H1 (cell line): ENCODE results near the gene PRKCA. TPM values are rescaled to one million over a fixed set of nuclear protein-coding genes. Genes with fewer than 3 reads are reported as not detected.

Experiments
- CTCF ChIA-PET: fragments of 300-600 bp; sonication (Branson Sonifier 250); formaldehyde crosslinking; loops from one replicate; lab custom pipeline; 2021; ENCODE audit not compliant: partially characterized antibody; lab: Charles Lee
- POLR2A ChIA-PET: fragments of 300-600 bp; sonication (Branson Sonifier 250); formaldehyde crosslinking; loops from one replicate; lab custom pipeline; 2021; ENCODE audit warnings: inconsistent platforms; ENCODE audit not compliant: partially characterized antibody; lab: Charles Lee
- DNase-seq, 2 experiments: peaks; one replicate each; pipeline versions ENCODE4 v3.0.0 to v3.0.0-alpha.2; 2010 to 2022; ENCODE audit warnings: low spot score in 2 of 2, low read depth in 1 of 2, mixed read lengths in 1 of 2
- FAIRE-seq: peaks from 2 replicates; lab custom pipeline; 2011; peaks lifted over from hg19 to GRCh38; lab: Jason Lieb, UNC
- H2AFZ ChIP-seq: 2 replicates; pipeline ENCODE4 v1.8.1; 2012; ENCODE audit warnings: low read length, inconsistent platforms
- H2AK5ac ChIP-seq: 2 replicates; pipeline ENCODE4 v1.6.1; 2013; ENCODE audit warnings: low read depth, low read length
- H2BK120ac ChIP-seq: replicated peaks from 2 replicates; pipeline ENCODE3; 2013; ENCODE audit warnings: low read depth, low read length, inconsistent platforms
- H2BK12ac ChIP-seq: 2 replicates; pipeline ENCODE4 v1.6.1; 2013; ENCODE audit warnings: low read depth, low read length
- H2BK15ac ChIP-seq: 2 replicates; pipeline ENCODE4 v1.6.1; 2013; ENCODE audit warnings: low read length
- H2BK20ac ChIP-seq: 2 replicates; pipeline ENCODE4 v1.6.1; 2013; ENCODE audit warnings: low read length
- H2BK5ac ChIP-seq: 2 replicates; pipeline ENCODE4 v1.6.1; 2013; ENCODE audit warnings: low read depth, low read length
- H3K14ac ChIP-seq: 2 replicates; pipeline ENCODE4 v1.6.1; 2013; ENCODE audit warnings: inconsistent platforms; ENCODE audit not compliant: insufficient read length
- H3K18ac ChIP-seq: 2 replicates; pipeline ENCODE4 v1.6.1; 2013; ENCODE audit warnings: low read length; ENCODE audit errors: extremely low read depth
- H3K23ac ChIP-seq: 2 replicates; pipeline ENCODE4 v1.6.1; 2013; ENCODE audit warnings: inconsistent platforms; ENCODE audit not compliant: insufficient read length
- H3K23me2 ChIP-seq: 2 replicates; pipeline ENCODE4 v1.6.1; 2013; ENCODE audit warnings: low read depth, low read length
- H3K27ac ChIP-seq: 2 replicates; pipeline ENCODE4 v1.6.1; 2011; ENCODE audit warnings: low read depth, low read length, inconsistent platforms
- H3K27me3 ChIP-seq, 4 experiments: replicated peaks in 1 of 4; 1 replicate in 1 of 4; 2 replicates in 3 of 4; pipeline versions ENCODE4 v1.6.1 to v1.8.1; 2011 to 2013; ENCODE audit warnings: low read length in 3 of 4, mild to moderate bottlenecking in 3 of 4, inconsistent platforms in 2 of 4, mixed read lengths in 2 of 4, moderate library complexity in 1 of 4; ENCODE audit not compliant: control insufficient read depth in 3 of 4, insufficient read depth in 3 of 4; ENCODE audit errors: extremely low read depth in 1 of 4
- H3K36me3 ChIP-seq, 4 experiments: 2 replicates each; pipeline versions ENCODE4 v1.6.1 to v1.8.1; 2011 to 2013; ENCODE audit warnings: mild to moderate bottlenecking in 4 of 4, low read length in 3 of 4, moderate library complexity in 2 of 4, control low read depth in 1 of 4, inconsistent platforms in 1 of 4; ENCODE audit not compliant: insufficient read depth in 4 of 4, control insufficient read depth in 2 of 4
- H3K4ac ChIP-seq: replicated peaks from 2 replicates; pipeline ENCODE3; 2013; ENCODE audit warnings: low read length, low read depth, mixed read lengths, inconsistent platforms; ENCODE audit not compliant: insufficient read length
- H3K4me1 ChIP-seq, 4 experiments: replicated peaks in 1 of 4; 1 replicate in 1 of 4; 2 replicates in 3 of 4; pipeline versions ENCODE4 v1.6.1 to v1.8.1; 2011 to 2013; ENCODE audit warnings: low read length in 3 of 4, inconsistent platforms in 2 of 4, mixed read lengths in 1 of 4; ENCODE audit not compliant: insufficient read depth in 4 of 4, control insufficient read depth in 3 of 4
- H3K4me2 ChIP-seq, 2 experiments: 2 replicates each; pipeline versions ENCODE4 v1.6.1 to v1.8.1; 2011 to 2013; ENCODE audit warnings: low read depth in 2 of 2, low read length in 2 of 2, control low read depth in 1 of 2, inconsistent platforms in 1 of 2, mild to moderate bottlenecking in 1 of 2; ENCODE audit not compliant: insufficient read depth in 1 of 2
- H3K4me3 ChIP-seq, 4 experiments: fragments of 200-600, 300-600 bp in 1 of 4; sonication (generic), shearing (Covaris generic), sonication (Bioruptor Twin) in 1 of 4; 2 replicates each; pipeline versions ENCODE4 v1.5.1 to v1.8.1; 2011 to 2016; ENCODE audit warnings: low read length in 4 of 4, low read depth in 3 of 4, control low read depth in 2 of 4, inconsistent platforms in 2 of 4, mild to moderate bottlenecking in 2 of 4, mixed read lengths in 1 of 4, moderate library complexity in 1 of 4; ENCODE audit not compliant: insufficient read depth in 2 of 4; ENCODE audit errors: extremely low read depth in 1 of 4
- H3K56ac ChIP-seq: replicated peaks from 2 replicates; pipeline ENCODE3; 2013; ENCODE audit warnings: low read depth, mild to moderate bottlenecking, mixed read lengths, low read length, inconsistent platforms; ENCODE audit not compliant: insufficient read length
- H3K79me1 ChIP-seq: 2 replicates; pipeline ENCODE4 v1.6.1; 2013; ENCODE audit warnings: low read depth, low read length, control low read depth
- H3K79me2 ChIP-seq, 2 experiments: 2 replicates each; pipeline versions ENCODE4 v1.6.1 to v1.8.1; 2012 to 2013; ENCODE audit warnings: low read length in 2 of 2, mild to moderate bottlenecking in 2 of 2, inconsistent platforms in 1 of 2; ENCODE audit not compliant: insufficient read depth in 2 of 2, control insufficient read depth in 1 of 2
- H3K9ac ChIP-seq, 4 experiments: replicated peaks in 1 of 4; 1 replicate in 1 of 4; 2 replicates in 3 of 4; pipeline versions ENCODE4 v1.6.1 to v1.8.1; 2011 to 2013; ENCODE audit warnings: low read depth in 3 of 4, low read length in 3 of 4, control low read depth in 2 of 4, mild to moderate bottlenecking in 2 of 4, moderate library complexity in 2 of 4, inconsistent platforms in 1 of 4; ENCODE audit errors: extremely low read depth in 1 of 4
- H3K9me3 ChIP-seq, 2 experiments: 2 replicates each; pipeline versions ENCODE4 v1.6.1 to v1.8.1; 2012 to 2013; ENCODE audit warnings: mild to moderate bottlenecking in 2 of 2, moderate library complexity in 2 of 2, control low read depth in 1 of 2, inconsistent platforms in 1 of 2, low read depth in 1 of 2, low read length in 1 of 2, mixed read lengths in 1 of 2; ENCODE audit not compliant: insufficient read depth in 2 of 2
- H4K20me1 ChIP-seq, 2 experiments: replicated peaks in 1 of 2; 2 replicates each; pipeline versions ENCODE3 to v1.8.1; 2011 to 2013; ENCODE audit warnings: inconsistent platforms in 2 of 2, low read length in 2 of 2, mild to moderate bottlenecking in 1 of 2; ENCODE audit not compliant: insufficient read depth in 2 of 2, control insufficient read depth in 1 of 2
- H4K5ac ChIP-seq: 2 replicates; pipeline ENCODE4 v1.6.1; 2013; ENCODE audit warnings: low read length, low read depth, mixed read lengths, inconsistent platforms; ENCODE audit not compliant: insufficient read length
- H4K8ac ChIP-seq: 2 replicates; pipeline ENCODE4 v1.8.0; 2013; ENCODE audit warnings: mild to moderate bottlenecking, moderate library complexity, low read length, inconsistent platforms; ENCODE audit not compliant: insufficient read depth; ENCODE audit errors: extremely low read depth
- H4K91ac ChIP-seq: replicated peaks from 2 replicates; pipeline ENCODE3; 2013; ENCODE audit warnings: low read length, mixed read lengths, inconsistent platforms; ENCODE audit not compliant: insufficient read length
- SAP30 ChIP-seq: fragments of 300-600 bp; sonication (generic); IDR thresholded peaks from 2 replicates; pipeline ENCODE4 v1.7.1; 2012; ENCODE audit warnings: low read length, moderate library complexity, mild to moderate bottlenecking, inconsistent platforms; ENCODE audit not compliant: insufficient read depth, insufficient replicate concordance
- WGBS, 2 experiments: shearing (Covaris generic) in 1 of 2; methylation state at CpG; one replicate each; pipeline versions ENCODE4 v1.1.6 to v1.1.7; 2013 to 2015; ENCODE audit warnings: low lambda C conversion rate in 2 of 2, mixed read lengths in 2 of 2, inconsistent platforms in 1 of 2, low coverage in 1 of 2, missing lambda C conversion rate in 1 of 2; ENCODE audit not compliant: insufficient replicate concordance in 2 of 2, insufficient coverage in 1 of 2, insufficient read length in 1 of 2; ENCODE audit errors: extremely low coverage in 1 of 2, missing lambda C conversion rate in 1 of 2; 5-methylcytosine and 5-hydroxymethylcytosine counted together
- polyA plus RNA-seq, 7 experiments: library from polyadenylated mRNA; depleted of rRNA in 3 of 7; stranded (reverse) in 5 of 7; unstranded in 2 of 7; fragments of >200 nt in 5 of 7; fragments of 200-250 nt in 2 of 7; gene quantifications; 1 replicate in 5 of 7; 2 replicates in 1 of 7; 4 replicates in 1 of 7; pipeline versions ENCODE4 v1.2.1 to v1.2.3, GENCODE V29; 2011 to 2013; ENCODE audit warnings: missing spikeins in 2 of 7, mixed read lengths in 2 of 7
- total RNA-seq: library from RNA; stranded (reverse); fragmentation: NEBNext Ultra II Directional; extraction: Animal tissue kit (Norgen Biotek cat#: 25700); gene quantifications from 2 replicates; pipeline ENCODE4 v1.2.1, GENCODE V29; 2021

Gene PRKCA
- total and polyA plus RNA-seq, 2 of the 8 experiments (the other 6 are each of a cell fraction or from before 2014, with no cell fraction given), result 5.8 to 17.8 TPM

DNA sequence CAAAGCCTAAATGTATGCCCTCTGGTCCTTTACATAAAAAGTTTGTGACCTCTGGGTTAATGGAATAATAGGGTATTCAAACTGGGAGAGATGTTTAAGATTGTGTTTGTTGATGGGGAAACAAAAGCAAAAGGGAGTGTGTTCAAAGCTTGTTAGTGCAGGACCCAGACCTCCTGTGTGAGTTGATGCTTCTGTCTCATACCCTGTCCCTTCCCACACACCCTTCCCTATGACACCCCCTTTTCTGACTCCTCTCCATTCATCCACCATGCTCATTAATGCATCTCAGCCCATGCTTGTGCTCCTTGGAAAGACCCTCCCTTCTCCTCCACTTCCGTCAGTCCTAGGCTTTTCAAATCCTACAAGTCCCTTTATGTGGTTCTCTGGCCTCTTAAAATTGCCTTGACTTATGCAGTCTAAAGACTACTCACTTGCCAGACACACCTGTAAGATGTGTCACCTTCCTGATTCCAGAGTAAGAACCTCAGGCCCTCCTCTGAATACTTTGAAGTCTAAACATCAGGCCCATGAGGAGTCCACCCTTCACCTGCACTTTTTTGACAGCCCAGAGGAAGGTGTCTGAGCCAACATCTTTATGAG, 404.5 kb downstream of the PRKCA start:
- CTCF ChIA-PET, result interaction anchor here (0.7 kb wide), 1 partner anchor 531 kb away, joined by 5 read pairs; no protein-coding TSS in a partner anchor
- Histone ChIP-seq H2AK5ac (no peak overlapping the region), H3K36me3 (no peaks in the 10 kb centered on the region), H4K20me1 (no peaks in the 10 kb centered on the region), H2BK120ac (no peak overlapping the region), H2BK5ac (no peak overlapping the region), H4K5ac (no peak overlapping the region), H3K4ac (no peak overlapping the region), H3K9ac (no peak overlapping the region), H4K91ac (no peak overlapping the region), H3K4me1 (peaks cover 0 to 8% (median 4%) of the 10 kb centered on the region in 4 experiments; a peak in 4 of 7 replicates), H3K9me3 (no peaks in the 10 kb centered on the region), H3K79me1 (no peaks in the 10 kb centered on the region), H2BK12ac (no peak overlapping the region), H2BK15ac (no peak overlapping the region), H3K4me3 (no peak overlapping the region), H3K18ac (no peak overlapping the region), H3K79me2 (no peaks in the 10 kb centered on the region), H3K27me3 (no peaks in the 10 kb centered on the region), H2AFZ (no peak overlapping the region), H3K56ac (no peak overlapping the region), H3K4me2 (no peak overlapping the region), H4K8ac (no peak overlapping the region), H3K27ac (no peak overlapping the region), H3K14ac (no peak overlapping the region), H3K23ac (no peak overlapping the region), H2BK20ac (0 out of 2 replicates have a peak overlapping the region, but pooled peaks have one; percentile 21), H3K23me2 (no peaks in the 10 kb centered on the region)
- WGBS, 2 experiments, result 83% methylated on average over 1 of the region's 1 CpG; no CpG with 5 or more reads in 1 of the 2 experiments
- no peak for FAIRE-seq
- no peak for DNase-seq
- POLR2A ChIA-PET, result no interaction called here
- TF ChIP-seq SAP30, result no peak
